Measurements from ENCODE around the gene ZBTB16.

DNA sequence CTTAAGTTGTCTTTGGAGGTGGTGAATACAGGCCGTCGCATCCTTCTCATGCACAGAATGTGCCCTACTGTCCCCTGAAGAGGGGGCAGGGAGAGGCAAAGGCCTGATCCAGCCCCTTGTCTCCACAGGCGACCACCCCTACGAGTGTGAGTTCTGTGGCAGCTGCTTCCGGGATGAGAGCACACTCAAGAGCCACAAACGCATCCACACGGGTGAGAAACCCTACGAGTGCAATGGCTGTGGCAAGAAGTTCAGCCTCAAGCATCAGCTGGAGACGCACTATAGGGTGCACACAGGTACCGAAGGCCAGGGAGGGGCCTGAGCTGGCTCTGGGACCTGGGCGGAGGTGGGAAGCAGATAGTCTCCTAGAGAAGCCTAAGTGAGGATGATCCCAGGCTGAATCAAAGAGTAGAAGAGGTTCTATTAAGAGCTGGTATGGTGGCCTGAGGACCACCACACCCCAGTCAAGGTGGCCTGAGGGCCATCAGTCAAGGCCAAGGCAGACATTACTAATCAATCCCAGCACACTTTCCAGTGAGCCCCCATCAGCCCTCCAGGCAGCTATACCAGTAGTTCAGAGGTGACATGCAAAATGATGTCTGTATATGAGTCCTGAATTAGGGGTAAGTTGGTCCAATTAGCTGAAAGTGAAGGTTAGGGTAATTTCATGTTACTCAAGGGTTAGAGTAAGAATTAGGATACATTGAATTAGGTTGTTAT lies 187.7 kb downstream of the ZBTB16 start:
- TF ChIP-seq CTCF (IDR thresholded peaks at IDR 0.05) (no peak), POLR2A (IDR thresholded peaks at IDR 0.05) (no peak)

Data from heart left ventricle (tissue), 13 donors.